Measurements from ENCODE around the gene GYPB.
"Not testable (repeated sequence)": the region's sequence is repeated elsewhere in the genome, so short reads cannot be mapped to it uniquely, and the experiment has no call there.

- not testable (repeated sequence) for TF ChIP-seq SUZ12 (IDR thresholded peaks at IDR 0.05; ENCODE audit: extremely low read depth, insufficient read depth, insufficient read length); ZNF274 (IDR thresholded peaks at IDR 0.05; ENCODE audit: low read depth, low read length)
These were observed 71.7 kb downstream of the GYPB start for GRCh38 chr4:143947493-143947892.
